Activated CD4-positive, alpha-beta T cell treated with anti-CD3 and anti-CD28 coated beads, Interleukin-2, amount 50 U/mL, for 16 hours (primary cell): ENCODE measurements around the gene PTPRM.

Experiments
- DNase-seq: peaks from one replicate; pipeline ENCODE4 v3.0.0-alpha.2; 2020

PTPRM gene

GRCh38 chr18:8381821-8382459 lies 814.8 kb downstream of the PTPRM start:
- DNase-seq: no peak

- DNase-seq: no peak
Observed at GRCh38 chr18:8385400-8385799, 818.3 kb downstream of the PTPRM start.

DNA sequence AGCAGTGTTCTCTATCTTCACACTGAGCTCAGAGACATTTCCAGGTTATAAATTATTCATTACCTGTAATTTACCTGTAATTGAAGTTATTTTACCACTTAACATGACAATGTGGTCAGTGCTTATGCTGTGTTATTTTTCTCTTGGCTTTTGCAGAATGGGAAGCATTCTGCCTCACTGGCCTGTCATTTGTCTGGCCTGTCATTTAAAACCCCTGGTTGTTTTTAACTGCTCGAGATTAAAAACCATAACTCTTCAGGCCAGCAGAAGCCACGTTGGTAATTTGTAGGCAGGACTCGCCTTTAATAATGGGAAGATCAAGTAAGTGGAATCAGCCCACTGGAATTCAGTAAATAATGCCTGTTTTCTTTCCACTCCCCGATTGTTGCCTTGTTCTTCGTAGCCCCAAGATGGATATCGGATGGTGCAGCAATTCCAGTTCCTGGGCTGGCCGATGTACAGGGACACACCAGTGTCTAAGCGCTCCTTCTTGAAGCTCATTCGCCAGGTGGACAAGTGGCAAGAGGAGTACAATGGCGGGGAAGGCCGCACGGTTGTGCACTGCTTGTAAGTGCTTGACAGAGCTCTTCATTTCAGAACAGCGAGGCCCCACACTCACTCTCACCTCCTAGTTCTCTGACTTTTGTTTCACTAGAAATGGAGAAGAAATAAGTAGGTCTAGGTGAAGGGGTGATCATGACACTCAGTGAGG lies 819.7 kb downstream of the PTPRM start:
- DNase-seq: no peak

- DNase-seq: peak; percentile 41
Observed at GRCh38 chr18:8389391-8390340, 822.5 kb downstream of the PTPRM start.

DNA sequence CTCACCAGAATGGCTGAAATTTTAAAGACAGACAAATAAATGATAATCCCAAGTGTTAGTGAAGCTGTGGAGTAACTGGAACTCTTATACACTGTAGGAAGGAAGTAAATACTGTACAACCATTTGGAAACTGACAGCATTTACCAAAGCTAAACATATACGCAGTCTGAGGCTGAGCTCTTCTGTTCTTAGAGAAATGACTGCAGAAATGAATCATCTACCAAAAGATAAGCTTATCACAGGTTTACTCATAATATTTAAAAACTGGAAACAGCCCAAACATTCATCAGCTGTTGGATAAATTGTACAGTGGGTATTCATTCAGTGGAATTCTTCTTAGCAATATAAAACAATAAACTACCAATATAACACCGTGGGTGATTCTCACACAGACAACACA lies 824.0 kb downstream of the PTPRM start:
- no peak for DNase-seq

DNA sequence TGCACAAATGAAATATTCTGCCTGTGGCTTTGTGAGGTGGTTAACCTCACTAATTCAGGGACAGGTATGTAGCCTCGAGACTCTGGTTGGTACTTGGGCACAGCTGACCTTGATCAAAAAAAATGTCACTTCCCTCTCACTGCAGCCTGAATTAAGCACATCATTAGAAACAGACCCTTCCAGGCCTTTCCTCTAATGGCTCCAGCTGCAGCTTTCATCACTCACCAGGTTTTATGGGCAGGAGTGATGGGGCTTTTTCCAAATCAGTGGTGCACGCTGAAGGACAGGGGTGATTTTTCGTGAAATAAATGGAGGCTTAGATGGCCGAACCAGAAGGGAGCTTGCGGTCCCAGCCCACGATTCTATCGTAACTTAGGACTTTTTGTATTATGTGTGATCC lies 829.1 kb downstream of the PTPRM start:
- DNase-seq: no peak

- DNase-seq: no peak
Observed at GRCh38 chr18:8397034-8397433, 829.9 kb downstream of the PTPRM start.

DNA sequence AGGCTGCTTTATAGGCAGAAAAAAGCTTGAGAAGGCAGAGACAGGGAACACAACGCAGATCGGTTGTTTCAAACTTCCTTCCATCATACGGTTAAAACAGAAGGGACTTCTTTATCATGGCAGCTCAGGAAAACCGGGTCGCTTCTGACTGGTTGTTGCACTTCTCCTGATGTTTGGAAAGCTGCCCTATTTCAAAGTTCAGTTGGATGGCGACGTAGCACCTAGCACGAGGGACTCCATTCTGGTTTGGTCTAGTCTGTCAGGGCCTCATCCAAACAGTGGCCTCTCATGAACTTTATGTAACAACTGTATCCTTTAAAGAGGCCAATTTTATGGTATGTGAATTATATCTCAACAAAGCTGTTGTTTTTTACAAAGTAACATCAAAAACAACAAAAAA lies 832.0 kb downstream of the PTPRM start:
- DNase-seq: no peak

DNA sequence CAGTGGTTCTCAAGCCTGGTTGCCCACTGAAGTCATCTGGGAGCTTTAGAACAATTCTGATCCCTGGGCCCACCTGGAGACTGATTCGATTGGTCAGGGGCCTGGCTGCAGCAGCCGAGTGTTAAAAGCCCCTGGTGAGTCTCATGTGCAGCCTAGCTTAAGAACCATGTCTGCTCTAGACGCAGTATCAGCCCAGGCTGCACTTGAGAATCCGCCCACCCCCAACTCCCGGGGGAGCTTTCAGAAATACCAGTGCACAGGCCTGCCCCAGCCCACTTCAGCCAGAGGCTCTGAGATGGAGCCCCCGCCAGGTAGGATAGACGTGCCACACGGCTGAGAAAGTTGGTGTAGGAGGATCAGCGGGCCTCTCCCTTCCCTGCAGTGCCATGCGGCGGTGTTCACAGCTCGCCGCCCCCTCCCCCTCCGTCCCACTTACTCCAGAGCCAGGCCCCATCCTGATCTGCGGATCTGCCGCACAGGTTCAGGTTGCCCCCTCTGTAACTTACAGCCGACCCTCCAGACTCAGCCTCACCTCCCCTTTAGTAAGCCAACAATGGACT lies 833.2 kb downstream of the PTPRM start:
- no peak for DNase-seq

DNA sequence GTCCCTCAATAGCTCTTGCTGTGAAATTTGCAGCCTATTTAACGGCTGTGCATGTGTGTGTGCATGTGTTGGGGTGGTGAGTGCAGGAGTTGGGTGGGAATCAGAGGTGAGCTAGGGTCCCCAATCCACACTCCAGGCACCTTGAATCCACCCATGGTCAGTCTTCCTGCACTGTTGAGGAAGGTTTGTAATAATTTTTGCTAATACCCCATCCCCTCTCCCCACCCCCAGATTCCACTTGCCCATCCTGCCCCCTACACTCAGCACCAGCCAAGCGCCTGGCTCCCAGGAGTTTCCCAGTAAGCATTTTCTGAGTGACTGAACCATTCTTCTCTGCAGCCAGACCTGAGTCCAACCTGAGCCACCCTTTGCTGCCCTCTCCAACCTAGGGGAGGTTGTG lies 833.7 kb downstream of the PTPRM start:
- DNase-seq: no peak

GRCh38 chr18:8401606-8402005 lies 834.5 kb downstream of the PTPRM start:
- no peak for DNase-seq

- no peak for DNase-seq
Observed at GRCh38 chr18:8402237-8402636, 835.1 kb downstream of the PTPRM start.

GRCh38 chr18:8403713-8404112 lies 836.6 kb downstream of the PTPRM start:
- no peak for DNase-seq

DNA sequence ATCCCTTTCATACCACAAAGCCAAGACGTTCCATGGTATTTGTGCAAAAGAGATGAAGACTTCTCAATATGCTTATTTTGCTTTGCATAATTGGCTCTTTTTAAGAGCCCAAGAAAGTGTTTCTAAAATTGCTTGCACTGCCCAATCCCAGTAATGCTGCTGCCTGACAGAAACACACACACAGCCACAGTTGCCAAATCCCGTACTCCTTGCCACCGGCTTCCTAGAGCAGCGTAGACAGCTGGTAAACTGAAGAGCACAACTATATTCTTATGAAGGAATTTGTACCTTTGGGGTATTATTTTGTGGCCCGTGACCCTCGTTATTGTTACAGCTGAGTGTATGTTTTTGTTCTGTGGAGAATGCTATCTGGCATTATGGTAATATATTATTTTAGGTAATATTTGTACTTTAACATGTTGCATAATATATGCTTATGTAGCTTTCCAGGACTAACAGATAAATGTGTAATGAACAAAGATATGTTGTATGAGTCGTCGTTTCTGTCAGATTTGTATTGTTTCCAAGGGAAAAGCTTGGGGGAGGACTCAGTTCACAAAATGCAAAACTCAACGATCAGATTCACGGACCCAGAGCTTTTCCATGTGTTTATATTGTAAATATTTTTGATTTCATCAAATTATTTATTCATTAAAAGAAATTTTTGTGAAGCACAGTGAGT lies 839.2 kb downstream of the PTPRM start:
- DNase-seq: no peak

- no peak for DNase-seq
Observed at GRCh38 chr18:8406868-8407250, 839.7 kb downstream of the PTPRM start.

DNA sequence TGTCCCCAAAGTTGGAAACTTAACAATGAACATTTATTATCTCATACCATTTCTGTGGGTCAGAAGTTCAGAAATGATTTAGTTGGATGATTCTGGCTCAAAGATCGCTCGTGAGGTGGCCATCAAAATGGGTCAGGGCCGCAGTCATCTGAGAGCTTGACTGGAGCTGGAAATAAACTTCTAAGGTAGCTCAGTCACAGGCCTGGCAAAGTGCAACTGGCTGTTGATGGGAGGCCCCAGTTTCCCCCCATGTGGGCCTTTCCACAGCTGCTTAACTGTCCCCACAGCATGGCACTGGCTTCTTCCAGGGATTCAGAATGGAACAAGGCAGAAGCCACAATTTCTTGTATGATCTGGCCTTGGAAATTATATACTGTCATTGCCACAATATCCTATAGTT lies 842.0 kb downstream of the PTPRM start:
- no peak for DNase-seq

DNA sequence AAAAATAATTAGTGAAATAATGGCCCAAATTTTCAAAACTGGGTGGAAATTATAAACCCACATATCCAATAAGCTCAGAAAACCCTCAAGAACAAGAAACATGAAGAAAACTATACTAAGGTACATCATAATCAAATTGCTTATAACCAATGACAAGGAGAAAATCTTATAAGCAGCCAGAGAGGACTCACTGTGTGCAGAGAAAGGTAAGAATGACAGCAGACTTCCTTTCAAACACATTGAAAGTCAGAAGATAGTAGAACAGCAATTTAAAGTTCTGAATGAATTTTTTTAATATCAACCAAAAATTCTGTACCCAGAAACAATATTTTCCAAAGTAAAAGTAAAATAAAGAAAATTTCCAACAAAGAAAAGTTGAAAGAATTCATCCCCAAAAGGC lies 844.4 kb downstream of the PTPRM start:
- DNase-seq: no peak

DNA sequence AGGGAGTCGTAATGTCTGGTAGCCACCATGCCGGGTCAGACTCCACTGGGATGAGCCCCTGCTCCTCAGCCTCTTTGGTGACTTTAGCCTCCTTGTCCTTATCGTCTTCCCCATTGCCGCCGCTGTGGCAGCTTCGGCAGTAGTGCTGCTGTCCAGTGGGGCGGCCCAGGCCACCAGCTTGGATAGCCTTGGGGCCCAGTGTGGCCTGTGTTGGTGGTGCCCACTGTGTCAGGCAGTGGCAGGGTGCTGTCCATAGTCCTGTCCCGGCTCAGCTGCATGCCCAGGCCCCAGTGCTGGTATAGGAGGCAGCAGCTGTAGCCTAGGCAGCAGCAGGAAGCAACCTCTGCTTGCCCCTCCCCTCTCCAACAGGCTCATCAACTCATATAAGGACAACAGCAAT lies 845.0 kb downstream of the PTPRM start:
- no peak for DNase-seq

GRCh38 chr18:8413189-8413588 lies 846.1 kb downstream of the PTPRM start:
- DNase-seq: no peak

GRCh38 chr18:8413751-8414150 lies 846.6 kb downstream of the PTPRM start:
- no peak for DNase-seq

DNA sequence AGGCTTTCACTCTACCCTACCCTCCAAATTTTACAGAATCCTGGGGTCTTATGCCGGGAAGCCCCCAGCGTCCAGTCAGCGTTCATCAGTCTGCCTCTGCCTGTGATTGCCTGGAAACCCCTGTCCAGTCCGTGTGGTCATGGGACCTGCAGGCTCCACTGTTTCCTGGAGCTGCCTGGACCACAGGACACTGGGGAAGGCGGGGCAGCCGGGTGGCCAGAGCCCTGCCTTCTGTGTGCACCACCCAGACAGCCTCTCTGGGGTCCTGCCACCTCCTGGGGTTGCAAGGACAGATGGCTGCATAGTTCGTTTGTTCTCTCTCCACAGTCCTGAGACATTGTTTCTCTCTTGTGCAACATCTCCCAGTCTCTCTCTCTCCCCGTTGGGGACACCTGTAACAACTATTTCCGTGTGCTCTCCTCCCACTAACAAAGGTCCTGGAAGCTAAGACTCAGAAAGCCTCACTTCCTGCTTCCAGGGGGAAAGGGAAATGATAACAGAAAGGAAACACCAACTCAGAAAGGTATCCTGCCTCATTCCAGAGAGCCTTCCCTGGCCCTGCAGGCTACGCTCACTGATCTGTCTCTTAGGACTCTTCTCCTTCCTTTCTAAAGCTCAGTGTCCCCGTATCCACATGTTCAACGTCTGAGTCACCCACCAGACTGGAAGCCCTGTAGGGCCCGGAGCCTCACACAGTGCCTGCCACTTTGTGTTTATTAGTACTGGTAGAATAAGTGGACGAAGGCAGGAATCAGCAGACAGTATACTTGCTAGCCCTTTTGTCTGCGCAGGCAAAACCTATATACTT lies 849.3 kb downstream of the PTPRM start:
- no peak for DNase-seq

GRCh38 chr18:8422391-8422790 lies 855.3 kb downstream of the PTPRM start:
- no peak for DNase-seq
